Naive B cell (primary cell): ENCODE measurements around the gene SYT4. TPM values are rescaled to one million over a fixed set of nuclear protein-coding genes. Genes with fewer than 3 reads are reported as not detected.

ENCODE experiments used
- ATAC-seq, 2 donors: fragments of 150-1000 bp; cut with Tn5 transposase; 2 replicates each; pipeline ENCODE4 v1.10.0; 2021; ENCODE audit warnings: low read depth in 2 of 2, mild to moderate bottlenecking in 2 of 2, moderate library complexity in 2 of 2
- DNase-seq: peaks from one replicate; pipeline ENCODE4 v3.0.0; 2022
- H3K27ac Mint-ChIP-seq, 6 donors: one replicate each; pipeline ENCODE4 v1.8.0; 2020 to 2022; ENCODE audit warnings: mild to moderate bottlenecking in 6 of 6, mixed read lengths in 6 of 6, moderate library complexity in 5 of 6, inconsistent platforms in 2 of 6
- H3K27me3 Mint-ChIP-seq, 3 donors: one replicate each; pipeline ENCODE4 v1.8.0; 2021 to 2022; ENCODE audit warnings: mixed read lengths in 3 of 3, mild to moderate bottlenecking in 1 of 3
- H3K36me3 Mint-ChIP-seq, 2 donors: one replicate each; pipeline ENCODE4 v1.8.0; 2020 to 2022; ENCODE audit warnings: mixed read lengths in 2 of 2, inconsistent platforms in 1 of 2, mild to moderate bottlenecking in 1 of 2
- H3K4me1 Mint-ChIP-seq, 3 donors: one replicate each; pipeline ENCODE4 v1.8.0; 2020 to 2022; ENCODE audit warnings: mixed read lengths in 3 of 3, inconsistent platforms in 1 of 3, mild to moderate bottlenecking in 1 of 3, moderate library complexity in 1 of 3
- H3K4me3 Mint-ChIP-seq, 8 donors: one replicate each; pipeline ENCODE4 v1.8.0; 2020 to 2022; ENCODE audit warnings: mild to moderate bottlenecking in 8 of 8, mixed read lengths in 8 of 8, moderate library complexity in 8 of 8, inconsistent platforms in 2 of 8
- H3K9me3 Mint-ChIP-seq, 7 donors: one replicate each; pipeline ENCODE4 v1.8.0; 2020 to 2022; ENCODE audit warnings: mixed read lengths in 7 of 7, mild to moderate bottlenecking in 5 of 7, inconsistent platforms in 2 of 7, moderate library complexity in 1 of 7
- polyA plus RNA-seq, 6 donors: library from polyadenylated mRNA; unstranded; fragments of 300-500 nt; fragmentation: Illumina TruSeq; gene quantifications; one replicate each; pipeline ENCODE4 v1.2.3, GENCODE V29; 2021; ENCODE audit warnings: low read depth in 6 of 6

Gene SYT4
- polyA plus RNA-seq, 6 donors from 2014 or later: not detected

- no peak for DNase-seq
- Mint-ChIP-seq H3K36me3 (no peaks in the 10 kb centered on the region), H3K27me3 (peaks cover 0 to 4% (median 0%) of the 10 kb centered on the region in 3 donors), H3K27ac (no peak overlapping the region), H3K4me3 (no peak overlapping the region), H3K4me1 (no peaks in the 10 kb centered on the region), H3K9me3 (peaks cover 0 to 5% (median 0%) of the 10 kb centered on the region in 7 donors)
- ATAC-seq: no peak
These were observed 9.5 kb downstream of the SYT4 start for GRCh38 chr18:43267818-43268217.

DNA sequence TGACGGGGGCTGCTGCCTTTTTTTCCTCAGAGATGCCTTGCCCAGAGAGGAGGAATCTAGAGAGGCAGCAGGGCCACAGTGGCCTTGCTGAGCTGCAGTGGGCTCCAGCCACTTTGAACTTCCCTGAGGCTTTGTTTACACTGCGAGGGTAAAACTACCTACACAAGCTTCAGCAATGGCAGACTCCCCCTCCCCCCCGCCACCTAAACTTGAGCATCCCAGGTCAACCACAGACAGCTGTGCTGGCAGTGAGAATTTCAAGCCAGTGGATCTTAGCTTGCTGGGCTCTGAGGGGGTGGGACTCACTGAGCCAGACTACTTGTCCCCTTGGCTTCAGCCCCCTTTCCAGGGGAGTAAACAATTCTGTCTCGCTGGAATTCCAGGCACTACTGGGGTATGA is 11.8 kb downstream of the SYT4 start:
- Mint-ChIP-seq H3K4me3 (no peak overlapping the region), H3K9me3 (peaks cover 1 to 21% (median 9%) of the 10 kb centered on the region in 7 donors), H3K4me1 (no peaks in the 10 kb centered on the region), H3K27ac (no peak overlapping the region), H3K36me3 (no peaks in the 10 kb centered on the region), H3K27me3 (peaks cover 0 to 4% (median 0%) of the 10 kb centered on the region in 3 donors)
- DNase-seq (no peak), ATAC-seq (no peak)

DNA sequence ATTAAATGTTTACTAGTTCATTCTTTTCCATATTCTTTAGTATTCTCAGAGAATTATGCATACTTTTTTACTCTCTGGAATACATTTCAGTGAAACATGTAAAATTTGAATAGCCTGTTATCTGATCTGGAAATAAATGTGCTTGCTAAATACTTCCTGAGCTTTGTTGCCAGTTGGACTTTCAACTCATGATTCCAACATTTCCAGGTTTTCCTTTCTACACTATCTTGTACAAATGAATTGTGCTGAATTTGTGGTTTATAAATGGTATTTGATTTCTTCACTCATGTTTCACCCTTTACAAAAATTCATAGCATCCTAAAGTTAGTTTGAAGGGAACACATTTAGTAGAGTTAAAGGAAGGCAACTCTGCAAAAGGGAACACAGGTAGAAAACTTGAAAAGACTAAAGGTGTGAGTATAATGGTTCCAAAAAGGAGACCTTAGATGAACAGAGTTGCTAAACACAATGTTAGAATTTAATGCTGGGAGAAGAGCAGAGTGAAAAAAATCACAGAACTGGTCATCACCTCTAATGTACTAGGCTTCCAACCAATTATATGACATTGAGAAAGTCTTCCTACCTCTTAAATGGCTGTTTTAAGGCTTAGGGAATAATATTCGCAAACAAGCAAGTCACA is 28.6 kb downstream of the SYT4 start:
- DNase-seq (no peak), ATAC-seq (no peak)
- no peak overlapping the region for H3K4me3 Mint-ChIP-seq
- H3K9me3 Mint-ChIP-seq: no peaks in the 10 kb centered on the region
- H3K27me3 Mint-ChIP-seq: no peaks in the 10 kb centered on the region
- H3K4me1 Mint-ChIP-seq: no peaks in the 10 kb centered on the region
- no peaks in the 10 kb centered on the region for H3K36me3 Mint-ChIP-seq
- no peak overlapping the region for H3K27ac Mint-ChIP-seq

DNA sequence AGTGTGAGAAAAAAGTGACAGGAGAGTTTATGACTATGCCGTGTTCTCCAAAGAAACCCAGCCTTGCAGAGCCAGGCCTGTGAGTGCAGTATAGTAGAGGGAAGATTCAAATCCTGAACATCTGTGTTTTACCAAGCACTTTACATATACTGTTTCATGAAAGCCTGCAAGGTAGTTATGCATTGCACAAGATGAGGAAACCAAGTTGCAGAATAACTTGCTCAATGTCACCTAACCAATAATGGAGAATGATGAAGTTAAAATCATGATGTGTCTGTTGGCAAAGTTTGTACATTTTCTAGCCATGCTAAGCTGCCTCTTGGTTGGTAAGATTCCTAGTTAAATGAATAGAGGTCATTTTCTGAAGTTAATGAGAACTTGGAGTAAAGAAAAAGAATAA is 29.3 kb downstream of the SYT4 start:
- Mint-ChIP-seq H3K27me3 (no peaks in the 10 kb centered on the region), H3K36me3 (no peaks in the 10 kb centered on the region), H3K9me3 (no peaks in the 10 kb centered on the region), H3K4me3 (no peak overlapping the region), H3K27ac (no peak overlapping the region), H3K4me1 (no peaks in the 10 kb centered on the region)
- no peak for DNase-seq
- ATAC-seq: no peak

DNA sequence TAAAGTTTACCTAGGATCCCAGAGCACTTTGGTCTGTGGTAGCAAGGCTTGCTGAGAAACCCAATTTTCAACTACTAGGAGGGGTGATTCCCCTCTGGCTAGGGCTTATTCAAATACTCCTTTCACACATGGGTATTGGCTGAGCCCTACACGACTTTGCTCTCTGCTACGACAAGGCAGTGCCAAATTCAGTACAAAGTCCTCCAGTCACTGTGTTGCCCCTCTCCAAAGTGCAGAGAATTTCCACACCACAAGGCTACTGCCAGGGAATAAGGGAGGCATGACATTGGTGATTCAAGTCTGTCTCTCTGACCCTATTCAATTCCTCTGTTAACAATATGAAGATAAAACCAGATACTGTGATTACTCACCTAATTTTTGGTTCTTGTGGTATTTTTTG is 38.9 kb downstream of the SYT4 start:
- no peaks in the 10 kb centered on the region for H3K36me3 Mint-ChIP-seq
- ATAC-seq (no peak), DNase-seq (no peak)
- peaks cover 0 to 6% (median 0%) of the 10 kb centered on the region in 7 donors for H3K9me3 Mint-ChIP-seq
- H3K27ac Mint-ChIP-seq: no peak overlapping the region
- H3K27me3 Mint-ChIP-seq: no peaks in the 10 kb centered on the region
- peak overlapping the region in 1 of 8 donors; percentile 5 for H3K4me3 Mint-ChIP-seq
- no peaks in the 10 kb centered on the region for H3K4me1 Mint-ChIP-seq

GRCh38 chr18:43236921-43237320 is 40.4 kb downstream of the SYT4 start:
- DNase-seq (no peak), ATAC-seq (no peak)
- no peak overlapping the region for H3K27ac Mint-ChIP-seq
- H3K9me3 Mint-ChIP-seq: peaks cover 0 to 6% (median 0%) of the 10 kb centered on the region in 7 donors
- no peaks in the 10 kb centered on the region for H3K4me1 Mint-ChIP-seq
- no peak overlapping the region for H3K4me3 Mint-ChIP-seq
- H3K36me3 Mint-ChIP-seq: no peaks in the 10 kb centered on the region
- H3K27me3 Mint-ChIP-seq: no peaks in the 10 kb centered on the region

- Mint-ChIP-seq H3K4me3 (no peak overlapping the region), H3K9me3 (peaks cover 0 to 6% (median 0%) of the 10 kb centered on the region in 7 donors), H3K4me1 (no peaks in the 10 kb centered on the region), H3K36me3 (no peaks in the 10 kb centered on the region), H3K27me3 (no peaks in the 10 kb centered on the region), H3K27ac (no peak overlapping the region)
- ATAC-seq (no peak), DNase-seq (no peak)
These were observed 42.4 kb downstream of the SYT4 start for GRCh38 chr18:43234889-43235288.

GRCh38 chr18:43222501-43222900 is 54.8 kb downstream of the SYT4 start:
- no peak for ATAC-seq
- H3K4me1 Mint-ChIP-seq: no peaks in the 10 kb centered on the region
- no peaks in the 10 kb centered on the region for H3K27me3 Mint-ChIP-seq
- no peak for DNase-seq
- no peak overlapping the region for H3K27ac Mint-ChIP-seq
- H3K9me3 Mint-ChIP-seq: peaks cover 0 to 5% (median 0%) of the 10 kb centered on the region in 7 donors
- H3K36me3 Mint-ChIP-seq: no peaks in the 10 kb centered on the region
- no peak overlapping the region for H3K4me3 Mint-ChIP-seq

GRCh38 chr18:43220691-43221090 is 56.6 kb downstream of the SYT4 start:
- no peaks in the 10 kb centered on the region for H3K36me3 Mint-ChIP-seq
- H3K4me3 Mint-ChIP-seq: no peak overlapping the region
- no peak for DNase-seq

More at GRCh38 chr18:43220691-43221090, 56.6 kb downstream of the SYT4 start:
- ATAC-seq: no peak
- H3K9me3 Mint-ChIP-seq: peaks cover 0 to 5% (median 2%) of the 10 kb centered on the region in 7 donors
- H3K27ac Mint-ChIP-seq: no peak overlapping the region
- H3K27me3 Mint-ChIP-seq: no peaks in the 10 kb centered on the region
- no peaks in the 10 kb centered on the region for H3K4me1 Mint-ChIP-seq

Other genes with a start within 250 kb of the SYT4 start
- gene RIT2, start 161.8 kb downstream of the SYT4 start, polyA plus RNA-seq: not detected